ENCODE data around the gene SNX5.
"Not testable (repeated sequence)": the region's sequence is repeated elsewhere in the genome, so short reads cannot be mapped to it uniquely, and the experiment has no call there.

The SNX5 gene

DNA sequence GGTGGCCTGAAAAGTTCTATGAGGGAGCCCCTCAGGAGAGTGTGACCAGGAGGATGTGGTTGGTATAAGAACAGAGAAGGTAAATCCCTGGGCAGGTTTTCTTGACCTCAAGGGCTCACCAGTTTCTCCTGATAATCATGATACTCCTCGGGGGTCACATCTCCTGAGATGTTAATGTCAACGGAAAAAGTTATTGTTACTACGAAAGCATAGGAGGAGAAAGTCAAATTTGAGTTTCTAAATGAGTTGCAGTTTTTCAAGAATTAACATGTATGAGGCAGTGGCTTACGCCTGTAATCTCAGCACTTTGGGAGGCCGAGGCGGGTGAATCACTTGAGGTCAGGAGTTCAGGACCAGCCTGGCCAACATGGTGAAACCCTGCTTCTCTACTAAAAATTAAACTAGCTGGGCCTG lies 23.6 kb upstream of the SNX5 start:
- DNase-seq: no peak

DNA sequence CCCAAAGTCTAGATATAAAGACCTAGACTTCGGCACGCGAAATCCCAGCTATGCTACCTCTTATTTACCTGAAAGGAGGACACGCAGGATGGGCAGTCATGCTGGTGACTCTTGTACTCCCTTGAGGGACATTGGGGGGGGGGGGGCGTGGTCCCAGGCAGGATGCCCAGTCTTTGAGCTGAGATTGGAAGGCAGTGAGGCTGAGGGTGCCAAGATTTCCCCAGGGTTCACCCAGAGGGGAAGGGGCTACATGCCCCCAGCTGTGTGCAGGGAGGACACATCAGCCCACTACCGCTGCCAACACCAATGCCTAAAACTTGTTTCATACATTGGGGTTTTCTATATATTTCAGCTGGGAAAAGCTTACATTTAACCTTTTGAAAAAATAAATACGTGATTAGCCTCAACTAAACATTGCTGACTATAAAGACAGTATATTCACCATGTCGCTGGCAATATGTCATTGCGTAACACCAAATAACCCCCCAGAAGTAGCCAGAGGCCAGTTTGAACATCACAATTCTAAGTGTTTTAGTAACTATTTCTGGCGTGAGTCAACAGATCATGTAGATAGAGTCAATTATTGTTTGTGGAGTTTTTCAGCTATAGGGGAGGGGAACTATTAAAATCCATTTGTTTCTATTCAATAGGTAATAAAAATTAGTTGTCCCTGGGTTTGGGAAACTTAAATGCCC lies 21.8 kb upstream of the SNX5 start:
- no peak for DNase-seq

DNA sequence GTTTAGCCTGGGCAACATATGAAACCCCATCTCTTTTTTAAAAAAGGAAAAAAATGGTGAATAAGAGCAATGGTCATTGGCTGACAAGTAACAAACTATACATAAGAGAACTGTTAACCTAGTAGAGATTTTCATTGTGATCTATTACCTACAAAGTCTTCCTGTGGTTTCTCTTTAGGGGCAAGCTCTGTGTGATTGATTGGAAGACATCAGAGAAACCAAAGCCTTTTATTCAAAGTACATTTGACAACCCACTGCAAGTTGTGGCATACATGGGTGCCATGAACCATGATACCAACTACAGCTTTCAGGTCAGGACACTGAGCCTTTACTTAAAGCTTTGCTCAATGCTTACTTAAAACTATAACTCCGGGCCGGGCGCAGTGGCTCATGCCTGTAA lies 19.4 kb upstream of the SNX5 start:
- DNase-seq: no peak

DNA sequence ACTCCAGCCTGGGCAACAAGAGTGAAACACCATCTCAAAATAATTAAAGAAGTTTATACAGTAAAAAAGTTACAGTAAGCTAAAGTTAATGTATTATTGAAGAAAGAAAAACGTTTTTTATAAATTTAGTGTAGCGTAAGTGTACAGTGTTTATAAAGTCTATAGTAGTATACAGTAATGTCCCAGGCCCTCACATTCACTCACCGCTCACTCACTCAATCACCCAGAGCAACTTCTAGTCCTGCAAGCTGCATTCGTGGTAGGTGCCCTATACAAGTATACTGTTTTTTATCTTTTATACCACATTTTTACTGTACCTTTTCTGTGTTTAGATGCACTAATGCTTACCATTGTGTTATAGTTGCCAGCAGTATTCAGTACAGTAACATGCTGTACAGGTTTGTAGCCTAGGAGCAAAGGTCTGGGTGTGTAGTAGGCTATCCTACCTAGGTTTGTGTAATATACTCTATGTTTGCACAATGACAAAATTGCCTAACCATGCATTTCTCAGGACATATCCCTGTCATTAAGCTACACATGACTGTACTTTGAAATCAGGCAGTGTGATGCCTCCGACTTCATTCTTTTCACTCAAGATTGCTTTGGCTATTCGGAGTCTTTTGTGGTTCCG lies 16.9 kb upstream of the SNX5 start:
- DNase-seq: no peak

DNA sequence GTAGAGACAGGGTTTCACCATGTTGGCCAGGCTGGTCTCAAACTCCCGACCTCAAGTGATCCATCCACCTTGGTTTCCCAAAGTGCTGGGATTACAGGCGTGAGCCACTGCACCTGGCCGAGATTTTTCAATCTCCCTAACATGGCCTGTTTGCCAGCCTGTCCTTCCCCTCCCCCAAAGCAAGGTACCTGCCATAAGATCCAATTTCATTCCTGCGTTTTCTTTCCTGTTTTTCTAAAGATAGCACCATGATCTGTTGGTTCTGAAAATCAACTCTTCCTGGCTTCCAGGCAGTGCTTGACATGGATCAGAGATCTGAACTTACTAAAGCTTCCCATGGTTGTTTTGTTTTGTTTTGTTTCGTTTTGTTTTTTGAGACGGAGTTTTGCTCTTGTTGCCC lies 7.7 kb upstream of the SNX5 start:
- no peak for DNase-seq

DNA sequence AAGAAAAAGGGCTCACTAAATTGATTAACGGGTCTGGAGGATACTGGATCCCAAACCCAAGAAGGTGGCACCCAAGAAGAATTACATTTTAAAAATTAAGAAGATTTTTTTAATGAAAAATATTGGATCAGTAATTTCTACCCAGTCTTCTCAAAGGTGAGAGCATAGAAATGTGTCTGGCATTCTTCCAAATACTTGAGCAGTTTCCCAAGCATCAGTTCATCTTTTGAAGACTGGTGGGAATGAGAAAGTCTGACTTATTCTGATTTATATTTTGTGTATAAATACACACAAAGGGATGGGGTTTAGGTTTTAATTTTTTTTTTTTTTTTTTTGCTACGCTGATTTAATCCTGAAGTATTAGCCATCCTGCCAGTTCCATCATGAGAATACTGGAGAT lies 3.5 kb upstream of the SNX5 start:
- DNase-seq: peak in 1 of 2 experiments; percentile 32

DNA sequence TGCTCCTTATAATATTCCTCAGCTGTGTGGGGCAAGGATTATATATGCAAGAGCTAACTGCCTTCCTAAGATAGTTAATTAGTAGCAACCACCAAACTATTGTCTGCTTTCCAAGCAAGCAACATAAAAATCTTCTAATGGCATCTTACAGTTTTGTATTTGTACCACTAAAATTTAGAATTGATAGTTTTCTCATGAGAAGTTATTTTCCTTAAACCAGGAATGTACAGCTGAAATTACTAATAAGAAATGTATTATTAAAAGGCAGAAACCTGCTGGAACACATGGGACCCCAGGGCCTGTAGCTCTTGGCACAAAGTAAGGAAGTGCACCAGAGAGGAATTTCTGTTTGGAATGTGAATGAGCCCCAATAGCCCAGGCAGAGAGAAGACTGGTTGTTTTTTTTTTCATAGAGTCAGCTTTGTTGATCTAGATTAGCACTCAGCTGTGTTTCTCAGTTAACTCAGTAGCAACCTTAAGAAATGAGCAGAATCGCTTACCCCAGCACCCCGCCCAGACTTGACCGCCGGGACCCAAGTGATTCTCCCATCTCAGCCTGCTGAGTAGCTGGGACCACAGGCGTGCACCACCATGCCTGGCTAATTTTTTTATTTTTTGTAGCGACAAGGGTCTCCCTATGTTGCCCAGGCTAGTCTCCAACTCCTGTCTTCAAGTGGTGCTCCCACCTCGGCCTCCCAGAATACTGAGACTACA lies 2.9 kb upstream of the SNX5 start:
- peak in 1 of 2 experiments; percentile 16 for DNase-seq

DNA sequence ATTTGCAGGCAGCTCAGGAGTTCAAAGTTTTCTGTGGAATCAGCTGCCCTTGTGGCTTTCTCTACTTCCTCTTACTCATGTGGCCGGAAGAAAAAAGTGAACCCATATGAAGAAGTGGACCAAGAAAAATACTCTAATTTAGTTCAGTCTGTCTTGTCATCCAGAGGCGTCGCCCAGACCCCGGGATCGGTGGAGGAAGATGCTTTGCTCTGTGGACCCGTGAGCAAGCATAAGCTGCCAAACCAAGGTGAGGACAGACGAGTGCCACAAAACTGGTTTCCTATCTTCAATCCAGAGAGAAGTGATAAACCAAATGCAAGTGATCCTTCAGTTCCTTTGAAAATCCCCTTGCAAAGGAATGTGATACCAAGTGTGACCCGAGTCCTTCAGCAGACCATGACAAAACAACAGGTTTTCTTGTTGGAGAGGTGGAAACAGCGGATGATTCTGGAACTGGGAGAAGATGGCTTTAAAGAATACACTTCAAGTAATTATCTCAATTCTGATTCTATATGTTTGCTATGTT lies 1.4 kb upstream of the SNX5 start:
- DNase-seq: no peak

DNA sequence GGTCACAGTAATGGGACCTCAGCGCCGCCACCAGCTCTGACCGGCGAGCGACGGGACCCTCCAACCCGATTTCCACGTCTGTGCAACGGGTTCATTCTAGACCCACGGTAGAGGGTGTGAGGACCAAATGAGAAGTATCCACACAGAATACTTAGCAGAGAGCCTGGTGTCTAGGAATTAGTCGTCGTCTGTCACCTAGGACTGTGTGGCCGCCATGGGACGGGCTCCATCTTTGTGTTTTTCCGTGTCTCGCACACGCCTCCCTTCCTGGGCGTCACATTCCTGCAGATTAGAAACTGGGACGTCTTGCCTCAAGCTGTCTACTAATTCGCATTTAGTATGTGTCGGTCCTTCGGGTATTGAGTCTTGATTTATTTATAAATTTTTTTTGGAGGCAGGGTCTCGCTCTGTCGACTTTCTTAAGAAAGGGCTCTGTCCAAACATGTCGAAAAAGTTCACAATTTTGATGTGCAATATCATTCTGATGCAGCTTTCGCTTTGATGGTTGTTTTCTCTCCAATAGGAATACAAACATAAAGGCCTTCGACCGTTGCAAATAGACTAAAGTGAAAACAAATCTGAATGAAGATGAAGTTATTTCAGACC lies 787 bp upstream of the SNX5 start:
- DNase-seq: peak in 1 of 2 experiments; percentile 63

DNA sequence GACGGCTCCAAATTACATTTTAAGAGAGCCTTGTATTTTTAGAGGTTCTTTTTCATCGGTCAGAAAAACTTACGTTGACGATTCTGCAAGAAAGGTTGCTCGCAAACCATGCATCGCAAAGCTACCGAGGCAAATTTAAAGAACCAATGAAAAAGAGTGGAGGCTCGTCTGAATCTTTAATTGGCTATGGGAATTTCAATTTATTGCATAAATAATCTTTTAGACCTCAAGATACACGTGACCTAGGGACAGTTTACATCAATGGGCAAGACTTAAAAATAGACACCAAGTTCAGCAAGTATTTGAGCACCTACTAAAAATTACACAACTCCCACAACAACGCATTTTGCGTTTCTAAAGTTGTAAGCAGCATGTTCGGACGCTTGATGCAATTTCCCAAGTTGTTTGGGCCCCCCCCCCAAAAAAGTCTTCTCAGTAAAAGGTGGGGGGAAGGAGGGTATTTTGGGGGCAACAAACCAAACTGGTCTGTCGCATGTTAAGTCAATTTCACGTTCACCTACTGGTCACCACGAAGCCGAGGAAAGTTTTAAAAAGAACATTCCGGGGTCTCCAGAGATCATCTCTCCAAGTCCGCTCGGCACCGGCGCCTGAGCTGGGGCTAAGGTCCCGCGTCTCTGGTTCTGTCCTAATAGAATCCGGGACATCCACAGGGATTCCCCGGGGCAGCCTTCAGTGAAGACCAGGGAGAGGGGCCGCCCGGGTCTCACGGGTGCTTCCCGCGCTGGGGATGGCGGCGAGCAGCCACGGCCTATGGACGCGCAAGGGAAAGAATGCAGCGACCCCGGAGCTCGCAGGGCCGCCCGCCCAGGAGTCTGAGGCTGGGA lies 851 bp downstream of the SNX5 start:
- peak in 1 of 2 experiments; percentile 65 for DNase-seq

DNA sequence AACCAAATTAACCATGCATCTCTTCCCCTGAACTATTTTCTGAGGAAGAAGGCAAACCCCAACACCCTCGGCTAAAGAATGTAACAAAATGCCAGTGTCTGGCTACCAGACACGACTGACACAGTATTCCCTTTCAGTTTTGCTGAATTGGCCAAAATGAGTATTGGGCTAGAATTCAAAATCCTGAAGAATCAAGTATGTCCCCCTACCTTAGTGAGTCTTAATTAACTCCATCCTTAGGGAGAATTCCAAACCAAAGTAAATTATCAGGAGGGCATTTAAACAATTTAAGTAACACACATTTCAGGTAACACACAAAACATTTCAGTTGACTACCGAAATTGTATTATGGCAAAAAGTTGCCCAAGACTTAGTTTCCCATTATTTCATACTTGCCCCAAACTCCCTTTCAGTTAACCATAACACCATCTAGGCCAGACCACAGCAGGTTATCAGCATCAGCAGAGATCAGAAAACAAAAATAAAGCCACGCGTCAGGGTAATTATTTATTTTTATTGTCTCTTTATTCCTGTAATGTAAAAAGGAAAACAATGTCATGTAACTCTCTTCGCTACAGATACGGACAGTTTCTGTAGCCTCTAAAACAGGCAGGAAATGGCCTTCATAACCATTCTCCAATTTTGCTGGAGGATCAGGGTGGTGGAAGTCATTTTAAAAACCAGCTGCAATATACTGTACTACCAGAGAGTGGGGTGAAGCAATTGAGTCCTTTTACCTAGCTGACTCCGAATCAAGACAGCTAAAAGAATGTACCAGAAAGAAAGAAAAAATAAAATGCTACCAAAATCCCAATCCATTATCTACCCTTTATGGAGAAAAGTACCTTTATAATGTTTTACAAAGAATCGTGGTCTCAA lies 1.9 kb downstream of the SNX5 start:
- DNase-seq: peak in 1 of 2 experiments; percentile 29

DNA sequence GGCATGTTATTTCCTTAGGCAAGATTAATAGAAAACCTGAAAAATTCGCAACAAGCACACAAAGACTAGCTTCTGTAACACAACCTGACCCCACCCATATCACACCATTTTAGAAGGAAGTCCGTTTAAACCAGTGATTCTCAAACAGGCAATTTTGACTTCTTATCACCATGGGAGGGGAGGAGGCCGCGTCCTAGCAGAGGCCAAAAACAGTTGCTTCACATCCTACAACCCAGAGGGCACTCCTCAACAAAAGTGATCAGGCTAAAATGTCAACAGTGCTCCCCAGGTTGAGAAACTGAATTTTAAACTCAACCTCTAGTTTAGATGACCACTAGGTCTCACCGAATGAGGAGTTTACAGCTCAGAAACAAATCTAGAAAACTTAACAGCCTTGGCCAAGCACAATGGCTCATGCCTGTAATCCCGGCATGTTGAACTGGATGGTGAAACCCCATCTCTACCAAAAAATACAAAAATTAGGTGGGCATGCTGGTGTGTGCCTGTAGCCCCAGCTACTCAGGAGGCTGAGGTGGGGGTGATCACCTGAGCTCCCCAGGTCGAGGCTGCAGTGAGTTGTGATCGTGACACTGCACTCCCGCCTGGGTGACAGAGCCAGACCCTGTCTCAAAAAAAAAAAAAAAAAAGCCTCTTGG lies 3.4 kb downstream of the SNX5 start:
- DNase-seq: no peak

DNA sequence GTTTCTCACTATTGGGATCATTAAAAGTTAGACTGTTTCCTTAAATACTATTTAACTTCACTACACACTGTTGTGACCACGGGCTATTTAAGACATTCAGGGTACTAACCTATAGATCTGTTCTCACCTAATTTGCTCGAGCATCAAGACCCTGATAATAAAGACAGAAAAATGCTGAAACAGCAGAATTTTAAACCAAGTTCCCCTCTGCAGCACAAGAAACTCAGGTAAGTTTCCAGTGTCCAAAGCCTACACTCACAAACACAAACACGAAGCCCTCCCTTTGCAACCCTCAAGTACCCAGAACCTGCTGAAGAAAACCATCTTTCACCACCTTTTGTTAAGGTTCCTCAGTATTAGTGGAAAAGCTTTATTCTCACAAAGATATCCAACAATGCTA lies 4.0 kb downstream of the SNX5 start:
- no peak for DNase-seq

DNA sequence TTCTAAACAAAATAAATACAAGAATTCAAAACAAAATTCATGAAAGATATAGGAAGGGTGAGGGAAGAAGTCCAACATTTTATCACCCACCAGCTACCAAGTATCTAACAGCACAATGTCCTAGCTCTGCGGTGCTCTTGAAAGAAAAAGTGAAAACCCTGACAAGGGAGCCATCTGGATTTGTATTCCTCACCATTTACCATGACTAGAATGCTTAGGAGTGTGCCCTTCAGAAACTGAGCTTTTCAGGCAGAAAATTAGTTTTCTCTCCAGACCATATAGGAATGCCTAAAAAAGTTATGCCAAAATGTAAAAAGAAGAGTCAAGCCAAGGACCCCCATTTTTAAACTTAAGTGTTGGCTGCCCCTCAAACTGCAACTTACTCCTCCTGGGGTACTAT lies 4.5 kb downstream of the SNX5 start:
- DNase-seq: no peak

DNA sequence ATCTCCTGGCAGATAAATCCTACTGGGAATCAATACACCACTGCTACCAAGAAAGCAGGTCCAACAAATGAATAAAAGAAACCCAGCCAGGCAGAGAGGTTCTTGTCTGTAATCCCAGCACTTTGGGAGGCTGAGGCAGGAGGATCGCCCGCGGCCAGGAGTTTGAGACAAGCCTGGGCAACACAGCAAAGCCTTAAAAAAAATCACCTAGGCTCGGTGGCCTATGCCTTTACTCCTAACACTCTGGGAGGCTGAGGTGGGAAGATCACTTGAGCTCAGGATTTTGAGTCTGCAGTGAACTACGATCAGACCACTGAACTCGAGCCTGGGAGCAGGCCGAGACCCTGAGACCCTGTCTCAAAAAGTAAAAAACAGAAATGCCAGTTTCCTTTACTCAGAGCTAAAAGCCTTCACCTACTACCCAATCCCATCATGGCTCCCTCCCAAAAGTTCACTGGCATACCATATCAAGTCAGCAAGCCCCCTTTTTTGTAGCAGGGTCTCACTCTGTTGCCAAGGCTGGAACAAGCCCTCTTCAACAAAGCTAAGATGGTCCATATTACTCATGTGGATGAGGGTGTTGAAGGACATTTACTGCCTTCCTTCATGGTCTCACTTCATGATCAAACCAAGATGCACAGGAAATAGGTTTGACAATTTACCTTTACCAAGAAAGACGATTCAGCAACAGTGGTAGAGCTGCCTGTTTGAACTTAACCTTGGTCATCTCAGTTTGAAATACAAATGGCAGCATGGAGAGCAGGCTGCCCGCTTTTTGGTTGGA lies 5.3 kb downstream of the SNX5 start:
- DNase-seq: no peak

DNA sequence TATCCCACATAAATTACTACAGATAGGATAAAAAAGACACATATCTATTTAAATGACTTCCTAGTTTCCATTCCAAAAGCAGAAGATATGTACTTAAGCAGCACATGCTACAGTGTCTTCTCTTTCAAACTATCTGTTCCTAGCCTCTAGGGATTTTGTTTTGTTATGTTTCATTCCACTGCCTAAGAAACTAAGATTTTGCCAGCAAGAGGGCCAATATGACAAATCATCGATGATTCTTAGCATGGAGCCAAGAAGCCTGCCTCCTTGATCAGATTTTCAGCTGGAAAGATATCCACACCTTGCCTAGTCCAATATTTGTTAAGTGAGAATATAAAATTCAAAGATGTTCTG lies 7.0 kb downstream of the SNX5 start:
- DNase-seq: no peak

DNA sequence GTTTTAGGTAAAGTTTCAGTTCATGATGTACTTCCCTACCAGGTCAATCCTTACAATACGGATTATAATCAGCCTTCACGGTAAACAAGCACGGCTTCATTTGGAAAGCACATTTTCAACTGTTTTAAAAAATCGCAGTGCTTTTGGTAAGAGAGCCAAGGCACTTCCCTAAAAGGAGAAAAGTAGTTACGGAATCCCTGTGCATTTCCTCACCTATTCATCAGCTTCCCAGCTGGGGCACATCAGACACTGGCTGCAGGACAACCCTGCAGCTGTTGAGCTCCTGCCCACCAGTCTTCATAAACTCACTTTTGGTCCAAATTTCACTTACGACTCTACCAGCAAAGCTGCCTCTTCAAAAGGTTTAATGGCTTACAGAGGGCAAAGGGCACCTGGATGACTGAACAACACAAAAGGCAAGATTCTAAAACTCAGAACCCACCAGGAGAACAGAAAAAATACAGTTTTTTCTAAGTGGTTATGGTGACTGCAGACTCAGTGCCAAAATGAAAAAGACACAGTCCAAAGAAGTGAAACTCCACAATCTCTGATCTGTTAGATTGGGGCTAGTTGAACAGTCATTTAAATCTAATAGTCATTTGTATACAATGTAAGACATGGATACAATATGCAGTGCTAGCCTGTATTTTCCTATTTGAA lies 7.5 kb downstream of the SNX5 start:
- no peak for DNase-seq

DNA sequence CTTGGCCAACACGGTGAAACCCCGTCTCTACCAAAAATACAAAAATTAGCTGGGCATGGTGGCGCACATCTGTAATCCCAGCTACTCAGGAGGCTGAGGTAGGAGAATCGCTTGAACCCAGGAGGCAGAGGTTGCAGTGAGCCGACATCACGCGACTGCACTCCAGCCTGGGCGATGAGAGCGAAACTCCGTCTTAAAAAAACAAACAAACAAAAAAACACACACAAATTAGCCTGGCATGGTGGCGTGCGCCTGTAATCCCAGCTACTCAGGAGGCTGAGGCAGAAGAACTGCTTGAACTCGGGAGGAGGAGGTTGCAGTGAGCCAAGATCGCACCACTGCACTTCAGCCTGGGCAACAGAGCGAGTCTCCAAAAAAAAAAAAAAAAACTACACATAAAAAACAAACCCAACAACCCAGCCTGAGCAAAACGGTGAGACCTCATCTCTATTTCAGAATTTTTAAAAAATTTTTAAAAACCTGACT lies 8.2 kb downstream of the SNX5 start:
- not testable (repeated sequence) for DNase-seq

DNA sequence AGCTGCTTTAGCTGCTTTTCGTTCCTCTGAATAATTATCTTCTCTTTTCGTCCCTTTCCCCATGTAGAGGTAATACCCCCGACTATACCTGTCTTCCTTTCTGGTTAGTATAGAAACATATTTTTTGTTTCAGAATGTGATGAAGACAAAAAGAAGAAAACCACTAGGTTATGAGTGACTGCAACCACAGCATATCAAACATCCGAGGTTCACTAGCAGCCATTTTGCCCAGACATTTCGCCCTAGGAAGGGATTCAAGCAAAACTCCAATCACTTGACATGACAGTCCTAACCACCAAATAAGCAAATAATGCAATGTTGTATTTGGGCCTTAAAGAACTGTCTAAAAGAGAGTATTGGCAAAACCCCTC lies 9.4 kb downstream of the SNX5 start:
- DNase-seq: no peak

All from NCI-H446 (cell line).